ENCODE results near the gene NAA40. TPM values are rescaled to one million over a fixed set of nuclear protein-coding genes. Genes with fewer than 3 reads are reported as not detected.

Gene NAA40
- 19.8 and 23.0 TPM in 2 replicates for total RNA-seq

GRCh38 chr11:63938479-63939396 lies at the start of gene NAA40:
Gene NAA40, plus strand, starts transcription at chr11:63939002. Its CDS starts 95 bp downstream, at chr11:63939097.

GRCh38 chr11:63916837-63917691 lies 21.7 kb upstream of the NAA40 start, which contains the start of gene RCOR2:
Gene RCOR2, minus strand, starts transcription at chr11:63917164. Its CDS starts 708 bp downstream, at chr11:63916456.

GRCh38 chr11:63974259-63975143 lies 35.7 kb downstream of the NAA40 start, which contains the start of gene COX8A:
Gene COX8A, plus strand, starts transcription at chr11:63974620. Its CDS starts 61 bp downstream, at chr11:63974681.

GRCh38 chr11:63986156-63986931 lies 47.5 kb downstream of the NAA40 start, which contains the start of gene OTUB1:
Gene OTUB1, plus strand, starts transcription at chr11:63986438. Its CDS starts 19 bp downstream, at chr11:63986457.

Small RNAs within 50 kb of the gene (small RNA-seq; reads per million reads assigned to genes)
- gene RNU6-45P, result not detected

Other genes starting within 250 kb of the NAA40 start
- gene ZFTA, start 170.2 kb upstream of the NAA40 start, total RNA-seq, result 18.9 and 23.3 TPM in 2 replicates
- 27.4 and 32.6 TPM in 2 replicates for gene SPINDOC, start 125.5 kb upstream of the NAA40 start, total RNA-seq
- 26.1 and 29.2 TPM in 2 replicates for gene MARK2, start 99.9 kb upstream of the NAA40 start, total RNA-seq
- 0.36 and 0.40 TPM in 2 replicates for gene RCOR2, start 21.8 kb upstream of the NAA40 start, total RNA-seq
- 188 and 250 TPM in 2 replicates for gene COX8A, start 35.6 kb downstream of the NAA40 start, total RNA-seq
- 41.8 and 53.3 TPM in 2 replicates for gene OTUB1, start 47.4 kb downstream of the NAA40 start, total RNA-seq
- not detected in 2 replicates for gene FLRT1, start 96.9 kb downstream of the NAA40 start, total RNA-seq
- 12.4 and 18.5 TPM in 2 replicates for gene MACROD1, start 227.1 kb downstream of the NAA40 start, total RNA-seq
- 247 and 273 TPM in 2 replicates for gene STIP1, start 247.2 kb downstream of the NAA40 start, total RNA-seq

All from thoracic aorta endothelial cell (primary cell).